Cerebellar nuclear complex (tissue), 1 donor: ENCODE results near the gene GINS1.

Experiments used
- DNase-seq, 2 experiments: peaks; one replicate each; lab custom pipeline; 2025; lab: John Stamatoyannopoulos, UW

GINS1 gene

GRCh38 chr20:25407311-25408169 lies at the start of gene GINS1:
Gene GINS1 (plus strand): TSS chr20:25407673. CDS start chr20:25407821, 148 bp downstream.
- peak in 1 of 2 experiments; percentile 13 for DNase-seq

- DNase-seq: no peak
These were observed 46.7 kb upstream of the GINS1 start for GRCh38 chr20:25360631-25361286.

- DNase-seq: no peak
These were observed 46.2 kb upstream of the GINS1 start for GRCh38 chr20:25361287-25361683.

GRCh38 chr20:25364180-25364788 lies 43.2 kb upstream of the GINS1 start:
- no peak for DNase-seq

- no peak for DNase-seq
These were observed 42.4 kb upstream of the GINS1 start for GRCh38 chr20:25364879-25365699.

- DNase-seq: no peak
These were observed 38.9 kb upstream of the GINS1 start for GRCh38 chr20:25368526-25368925.

DNA sequence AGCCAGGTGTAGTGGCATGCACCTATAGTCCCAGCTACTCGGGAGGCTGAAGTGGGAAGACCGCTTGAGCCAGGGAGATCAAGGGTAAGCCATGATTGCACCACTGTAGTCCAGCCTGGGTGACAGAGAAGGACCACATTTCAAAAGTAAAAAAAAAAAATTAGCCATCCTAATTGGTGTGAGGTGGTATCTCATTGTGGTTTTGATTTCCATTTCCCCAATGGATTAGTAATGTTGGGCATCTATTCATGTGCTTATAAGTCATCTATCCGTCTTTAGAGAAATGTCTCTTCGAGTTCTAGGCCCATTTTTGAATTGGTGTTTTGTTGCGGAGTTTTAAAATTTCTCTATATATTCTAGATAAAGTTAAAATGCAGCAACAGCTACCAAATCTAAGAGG lies 38.5 kb upstream of the GINS1 start:
- no peak for DNase-seq

- no peak for DNase-seq
These were observed 37.9 kb upstream of the GINS1 start for GRCh38 chr20:25369529-25369928.

GRCh38 chr20:25369971-25370370 lies 37.5 kb upstream of the GINS1 start:
- DNase-seq: no peak

- DNase-seq: no peak
These were observed 34.7 kb upstream of the GINS1 start for GRCh38 chr20:25372584-25373336.

DNA sequence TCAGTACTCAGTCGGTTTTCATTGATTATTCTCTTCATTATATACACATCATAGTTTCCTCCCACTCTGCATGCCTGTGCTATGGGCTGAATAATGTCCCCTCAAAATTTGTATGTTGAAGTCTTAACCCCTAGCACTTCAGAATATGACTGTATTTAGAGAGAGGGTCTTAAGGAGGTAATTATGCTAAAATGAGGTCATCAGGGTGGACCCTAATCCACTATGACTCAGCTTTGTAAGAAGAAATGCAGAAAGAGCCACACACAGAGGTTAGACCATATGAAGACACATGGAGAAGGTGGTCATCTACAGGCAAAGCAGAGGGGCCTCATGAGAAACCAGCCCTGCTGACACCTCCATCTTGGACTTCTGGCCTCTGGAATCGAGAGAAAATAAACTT lies 32.6 kb upstream of the GINS1 start:
- no peak for DNase-seq

DNA sequence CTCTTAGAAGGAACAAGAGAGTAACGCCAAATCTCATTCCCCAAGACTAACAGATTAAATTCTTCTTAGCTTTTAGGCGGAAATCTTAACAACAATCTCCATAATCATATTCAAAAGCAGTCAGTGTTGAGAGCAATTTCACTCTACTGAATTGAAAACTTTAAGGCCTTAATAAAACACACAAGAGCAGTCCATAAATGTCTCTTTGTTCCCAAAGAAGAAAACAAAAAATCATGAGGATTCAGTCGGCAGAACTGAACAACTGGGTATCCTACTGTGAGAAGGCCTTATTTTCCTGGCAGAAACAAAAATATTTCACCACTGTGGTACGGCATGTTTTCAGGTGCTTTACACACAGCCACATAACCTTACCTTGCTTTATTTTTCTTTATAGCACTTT lies 31.2 kb upstream of the GINS1 start:
- DNase-seq: no peak

DNA sequence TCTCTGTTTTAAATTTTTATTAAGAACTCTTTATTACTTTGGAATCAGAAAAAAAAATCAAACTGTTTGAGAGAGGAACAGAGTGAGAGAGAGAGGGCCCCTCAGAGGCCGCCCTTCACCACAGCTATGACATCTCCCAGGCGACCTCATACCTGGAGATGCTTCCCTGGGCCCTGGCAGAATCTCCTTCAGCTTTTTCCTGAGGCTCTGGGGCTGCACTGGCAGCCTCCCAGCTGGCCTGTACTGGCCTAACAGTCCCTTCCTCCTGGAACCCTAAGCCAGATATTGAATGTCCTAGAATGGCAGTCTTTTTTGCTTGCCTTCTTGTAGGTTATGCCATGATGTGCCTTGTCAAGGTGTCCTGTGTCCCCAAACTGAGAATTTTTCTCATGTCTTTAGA lies 30.6 kb upstream of the GINS1 start:
- DNase-seq: peak in 1 of 2 experiments; percentile 23

- DNase-seq: no peak
These were observed 29.1 kb upstream of the GINS1 start for GRCh38 chr20:25378189-25378883.

GRCh38 chr20:25378884-25379733 lies 28.4 kb upstream of the GINS1 start:
- DNase-seq: no peak

DNA sequence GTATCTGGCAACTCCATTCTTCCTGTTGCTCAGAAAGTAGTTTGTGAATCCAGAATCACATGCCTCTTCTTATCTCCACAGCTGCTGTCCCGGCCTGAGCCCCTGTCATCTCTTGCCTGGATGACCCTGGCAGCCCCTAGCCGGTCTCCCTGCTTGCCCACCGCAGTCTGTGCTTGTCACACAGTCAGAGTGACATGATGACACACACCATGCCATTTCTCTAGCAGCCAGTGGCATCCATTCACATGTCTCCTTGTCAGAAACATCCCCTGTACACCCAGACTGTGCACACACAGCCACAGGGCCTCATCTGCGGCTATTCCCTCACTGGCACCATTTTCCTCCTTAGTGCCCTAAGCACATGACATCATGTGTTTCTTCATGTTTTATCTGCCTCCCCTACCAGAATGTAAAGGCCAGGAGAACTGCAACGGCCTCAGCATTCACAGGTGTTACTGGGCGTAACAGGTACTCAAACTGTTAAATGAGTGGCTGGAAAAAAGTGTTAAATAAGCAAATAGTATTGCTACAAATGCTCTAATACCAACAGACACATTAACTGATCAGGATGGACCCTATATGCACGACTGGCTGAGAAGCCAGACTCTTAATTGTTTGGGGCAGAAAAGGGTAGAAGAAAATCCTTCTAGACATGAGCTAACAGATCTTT lies 26.4 kb upstream of the GINS1 start:
- DNase-seq: no peak

DNA sequence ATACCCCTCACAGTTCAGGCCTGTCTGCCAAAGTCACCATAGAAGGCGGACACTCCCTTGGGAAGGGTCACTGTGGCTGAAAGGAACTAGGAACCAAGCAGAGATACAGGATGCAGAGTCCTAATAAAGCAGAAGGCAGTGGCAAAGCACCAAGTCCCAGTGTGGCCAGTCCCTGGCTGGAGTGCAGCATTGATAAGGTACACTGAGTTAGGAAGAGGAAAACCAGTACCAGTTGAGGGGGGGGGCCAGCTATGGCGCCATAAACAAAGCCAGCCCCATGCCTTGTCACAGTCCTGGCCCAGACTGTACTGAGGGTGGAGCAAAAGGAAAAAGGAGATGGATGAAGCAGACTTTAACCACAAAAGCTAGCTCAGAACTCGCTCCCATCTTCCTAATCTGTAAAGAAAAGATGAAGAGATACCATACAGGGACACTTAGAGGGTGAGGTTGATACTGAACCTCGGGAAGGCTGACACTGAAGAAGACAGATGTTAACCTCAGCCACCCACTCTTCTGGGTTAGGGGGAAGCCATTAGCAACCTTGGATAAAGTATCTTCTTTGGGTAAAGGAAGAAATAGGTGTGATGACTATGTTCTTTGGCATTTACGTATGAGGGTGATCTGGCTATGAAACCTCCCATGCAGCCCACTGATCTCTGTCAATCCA lies 24.6 kb upstream of the GINS1 start:
- DNase-seq: no peak

GRCh38 chr20:25389401-25389857 lies 18.0 kb upstream of the GINS1 start:
- no peak for DNase-seq
